HEK293 (cell line): Measurements from ENCODE around the gene WDR6.
A peak's percentile ranks its signal among the peaks of the same experiment; 100 is the strongest.

Experiments
- CTCF ChIP-seq: fragments of 450-650 bp; formaldehyde crosslinking; IDR thresholded peaks from 2 replicates; pipeline ENCODE4 v1.5.1; 2016; ENCODE audit warnings: missing biosample characterization, missing genetic modification characterization
- EGR2 ChIP-seq: fragments of 450-650 bp; formaldehyde crosslinking; IDR thresholded peaks from 2 replicates; pipeline ENCODE4 v1.5.1; 2016; ENCODE audit warnings: low read depth, missing biosample characterization, missing genetic modification characterization
- KLF10 ChIP-seq: fragments of 450-650 bp; IDR thresholded peaks from 2 replicates; pipeline ENCODE4 v1.5.1; 2018; ENCODE audit warnings: missing biosample characterization, mild to moderate bottlenecking, missing genetic modification characterization
- KLF16 ChIP-seq: fragments of 450-650 bp; formaldehyde crosslinking; IDR thresholded peaks from 2 replicates; pipeline ENCODE4 v1.5.1; 2017; ENCODE audit warnings: missing biosample characterization, missing genetic modification characterization
- OVOL3 ChIP-seq: fragments of 450-650 bp; formaldehyde crosslinking; IDR thresholded peaks from 2 replicates; pipeline ENCODE4 v1.5.1; 2016; ENCODE audit warnings: missing biosample characterization, missing genetic modification characterization
- RBAK ChIP-seq: fragments of 450-650 bp; formaldehyde crosslinking; IDR thresholded peaks from 2 replicates; pipeline ENCODE4 v1.5.1; 2016; ENCODE audit warnings: missing biosample characterization, missing genetic modification characterization
- SCRT1 ChIP-seq: fragments of 450-650 bp; formaldehyde crosslinking; IDR thresholded peaks from 2 replicates; pipeline ENCODE4 v1.5.1; 2016; ENCODE audit warnings: missing biosample characterization, missing genetic modification characterization, borderline replicate concordance
- WT1 ChIP-seq: fragments of 450-650 bp; formaldehyde crosslinking; IDR thresholded peaks from 2 replicates; pipeline ENCODE4 v1.5.1; 2016; ENCODE audit warnings: missing biosample characterization, missing genetic modification characterization
- ZBTB44 ChIP-seq: fragments of 450-650 bp; IDR thresholded peaks from 2 replicates; pipeline ENCODE4 v1.5.1; 2018; ENCODE audit warnings: missing biosample characterization, mild to moderate bottlenecking, missing genetic modification characterization
- ZBTB48 ChIP-seq: fragments of 450-650 bp; formaldehyde crosslinking; IDR thresholded peaks from 2 replicates; pipeline ENCODE4 v1.5.1; 2016; ENCODE audit warnings: missing biosample characterization, missing genetic modification characterization
- ZNF138 ChIP-seq: fragments of 450-650 bp; formaldehyde crosslinking; IDR thresholded peaks from 2 replicates; pipeline ENCODE4 v1.5.1; 2016; ENCODE audit warnings: missing biosample characterization, missing genetic modification characterization, borderline replicate concordance
- ZNF169 ChIP-seq: fragments of 450-650 bp; formaldehyde crosslinking; IDR thresholded peaks from 2 replicates; pipeline ENCODE4 v1.5.1; 2016; ENCODE audit warnings: missing biosample characterization, missing genetic modification characterization
- ZNF184 ChIP-seq: fragments of 450-650 bp; IDR thresholded peaks from 2 replicates; pipeline ENCODE4 v1.5.1; 2018; ENCODE audit warnings: missing biosample characterization, mild to moderate bottlenecking, missing genetic modification characterization
- ZNF19 ChIP-seq: fragments of 450-650 bp; formaldehyde crosslinking; IDR thresholded peaks from 2 replicates; pipeline ENCODE4; 2016; ENCODE audit warnings: missing biosample characterization, missing genetic modification characterization, low read depth
- ZNF214 ChIP-seq: fragments of 450-650 bp; formaldehyde crosslinking; IDR thresholded peaks from 2 replicates; pipeline ENCODE4 v1.5.1; 2017; ENCODE audit warnings: missing biosample characterization, mild to moderate bottlenecking, missing genetic modification characterization, borderline replicate concordance
- ZNF221 ChIP-seq: fragments of 450-650 bp; formaldehyde crosslinking; IDR thresholded peaks from 2 replicates; pipeline ENCODE4 v1.5.1; 2017; ENCODE audit warnings: missing biosample characterization, missing genetic modification characterization, borderline replicate concordance
- ZNF223 ChIP-seq: fragments of 450-650 bp; formaldehyde crosslinking; IDR thresholded peaks from 2 replicates; pipeline ENCODE4 v1.5.1; 2016; ENCODE audit warnings: missing biosample characterization, missing genetic modification characterization
- ZNF26 ChIP-seq: fragments of 450-650 bp; formaldehyde crosslinking; IDR thresholded peaks from 2 replicates; pipeline ENCODE4 v1.5.1; 2016; ENCODE audit warnings: missing biosample characterization, missing genetic modification characterization
- ZNF292 ChIP-seq: fragments of 450-650 bp; formaldehyde crosslinking; IDR thresholded peaks from 2 replicates; pipeline ENCODE4 v1.5.1; 2016; ENCODE audit warnings: low read depth, missing biosample characterization, missing genetic modification characterization, borderline replicate concordance
- ZNF350 ChIP-seq: fragments of 450-650 bp; formaldehyde crosslinking; IDR thresholded peaks from 2 replicates; pipeline ENCODE4 v1.5.0; 2017; ENCODE audit warnings: missing biosample characterization, mild to moderate bottlenecking, missing genetic modification characterization
- ZNF449 ChIP-seq: fragments of 450-650 bp; formaldehyde crosslinking; IDR thresholded peaks from 2 replicates; pipeline ENCODE4 v1.5.1; 2017; ENCODE audit warnings: missing biosample characterization, mild to moderate bottlenecking, missing genetic modification characterization, moderate library complexity
- ZNF48 ChIP-seq: fragments of 450-650 bp; formaldehyde crosslinking; IDR thresholded peaks from 2 replicates; pipeline ENCODE4 v1.5.1; 2016; ENCODE audit warnings: missing biosample characterization, missing genetic modification characterization
- ZNF510 ChIP-seq: fragments of 450-650 bp; formaldehyde crosslinking; IDR thresholded peaks from 2 replicates; pipeline ENCODE4 v1.5.1; 2018; ENCODE audit warnings: mild to moderate bottlenecking, missing genetic modification characterization, missing biosample characterization; ENCODE audit not compliant: insufficient replicate concordance
- ZNF544 ChIP-seq: fragments of 450-650 bp; formaldehyde crosslinking; IDR thresholded peaks from 2 replicates; pipeline ENCODE4 v1.5.0; 2017; ENCODE audit warnings: missing biosample characterization, missing genetic modification characterization
- ZNF549 ChIP-seq: fragments of 450-650 bp; IDR thresholded peaks from 2 replicates; pipeline ENCODE4 v1.5.1; 2018; ENCODE audit warnings: missing biosample characterization, missing genetic modification characterization, mild to moderate bottlenecking, inconsistent platforms, moderate library complexity
- ZNF629 ChIP-seq: fragments of 450-650 bp; formaldehyde crosslinking; IDR thresholded peaks from 2 replicates; pipeline ENCODE4 v1.5.1; 2017; ENCODE audit warnings: missing biosample characterization, missing genetic modification characterization
- ZNF639 ChIP-seq: fragments of 450-650 bp; formaldehyde crosslinking; IDR thresholded peaks from 2 replicates; pipeline ENCODE4 v1.5.1; 2016; ENCODE audit warnings: missing biosample characterization, missing genetic modification characterization
- ZNF785 ChIP-seq: fragments of 450-650 bp; formaldehyde crosslinking; IDR thresholded peaks from 2 replicates; pipeline ENCODE4 v1.5.1; 2016; ENCODE audit warnings: missing biosample characterization, missing genetic modification characterization
- ZNF843 ChIP-seq: fragments of 450-650 bp; formaldehyde crosslinking; IDR thresholded peaks from 2 replicates; pipeline ENCODE4 v1.5.1; 2016; ENCODE audit warnings: missing biosample characterization, missing genetic modification characterization
- ZSCAN16 ChIP-seq: fragments of 450-650 bp; formaldehyde crosslinking; IDR thresholded peaks from 2 replicates; pipeline ENCODE4 v1.5.1; 2016; ENCODE audit warnings: missing biosample characterization, missing genetic modification characterization
- ZSCAN5A ChIP-seq: fragments of 450-650 bp; formaldehyde crosslinking; IDR thresholded peaks from 2 replicates; pipeline ENCODE4 v1.5.1; 2016; ENCODE audit warnings: missing biosample characterization, missing genetic modification characterization

The WDR6 gene

GRCh38 chr3:49021813-49022687 lies 14.9 kb downstream of the WDR6 start, which contains the start of gene NDUFAF3 (continued):
- peak; percentile 99 for TF ChIP-seq CTCF
- TF ChIP-seq ZSCAN5A (tag by site-specific recombination), result peak; percentile 82; the same call in 1 of the 2 replicates
- peak; percentile 84 for TF ChIP-seq EGR2 (tag by site-specific recombination)
- TF ChIP-seq ZNF169 (tag by site-specific recombination), result no peak; the same call in 1 of the 2 replicates
- no peak for TF ChIP-seq ZNF19 (tag by site-specific recombination)
- TF ChIP-seq ZNF223 (tag by site-specific recombination), result 0 out of 2 replicates have a peak, but pooled peaks have one; percentile 10
- no peak for TF ChIP-seq ZNF549 (tag by site-specific recombination)
- TF ChIP-seq ZNF544, result no peak
- TF ChIP-seq ZSCAN16 (tag by site-specific recombination), result no peak
- no peak for TF ChIP-seq ZNF221 (tag by site-specific recombination)
- TF ChIP-seq ZNF350 (tag by site-specific recombination), result no peak
- no peak for TF ChIP-seq ZNF214 (tag by site-specific recombination)
- TF ChIP-seq ZNF292 (tag by site-specific recombination), result no peak
- TF ChIP-seq ZNF843 (tag by site-specific recombination), result peak; percentile 71
- TF ChIP-seq ZBTB48 (tag by site-specific recombination), result peak; percentile 83; the same call in 1 of the 2 replicates
- TF ChIP-seq ZNF184 (tag by site-specific recombination), result no peak
- no peak for TF ChIP-seq ZNF138 (tag by site-specific recombination)
- TF ChIP-seq ZNF48 (tag by site-specific recombination), result no peak
- no peak for TF ChIP-seq ZNF510 (tag by site-specific recombination)
- TF ChIP-seq WT1 (tag by site-specific recombination), result peak; percentile 50
- peak; percentile 40 for TF ChIP-seq KLF10 (tag by site-specific recombination)
- TF ChIP-seq ZBTB44 (tag by site-specific recombination), result no peak; the same call in 1 of the 2 replicates
- TF ChIP-seq ZNF785 (tag by site-specific recombination), result peak; percentile 73
- TF ChIP-seq ZNF639 (tag by site-specific recombination), result peak; percentile 87
- TF ChIP-seq OVOL3 (tag by site-specific recombination), result peak; percentile 94
- no peak for TF ChIP-seq ZNF449 (tag by site-specific recombination)
- TF ChIP-seq ZNF629, result peak; percentile 82
- TF ChIP-seq KLF16, result no peak; the same call in 1 of the 2 replicates
- TF ChIP-seq RBAK, result no peak
- TF ChIP-seq ZNF26 (tag by site-specific recombination), result no peak
- no peak for TF ChIP-seq SCRT1 (tag by site-specific recombination)
